Stimulated activated CD8-positive, alpha-beta memory T cell treated with anti-CD3 and anti-CD28 coated beads, Interleukin-15, amount 100 ng/mL, for 24 hours (primary cell): Measurements from ENCODE around the gene ZNF79.
"Not testable (repeated sequence)": the region's sequence is repeated elsewhere in the genome, so short reads cannot be mapped to it uniquely, and the experiment has no call there.

Experiments used
- DNase-seq: peaks from one replicate; pipeline ENCODE4 v3.0.0-alpha.2; 2020; ENCODE audit warnings: low read depth

ZNF79 gene

DNA sequence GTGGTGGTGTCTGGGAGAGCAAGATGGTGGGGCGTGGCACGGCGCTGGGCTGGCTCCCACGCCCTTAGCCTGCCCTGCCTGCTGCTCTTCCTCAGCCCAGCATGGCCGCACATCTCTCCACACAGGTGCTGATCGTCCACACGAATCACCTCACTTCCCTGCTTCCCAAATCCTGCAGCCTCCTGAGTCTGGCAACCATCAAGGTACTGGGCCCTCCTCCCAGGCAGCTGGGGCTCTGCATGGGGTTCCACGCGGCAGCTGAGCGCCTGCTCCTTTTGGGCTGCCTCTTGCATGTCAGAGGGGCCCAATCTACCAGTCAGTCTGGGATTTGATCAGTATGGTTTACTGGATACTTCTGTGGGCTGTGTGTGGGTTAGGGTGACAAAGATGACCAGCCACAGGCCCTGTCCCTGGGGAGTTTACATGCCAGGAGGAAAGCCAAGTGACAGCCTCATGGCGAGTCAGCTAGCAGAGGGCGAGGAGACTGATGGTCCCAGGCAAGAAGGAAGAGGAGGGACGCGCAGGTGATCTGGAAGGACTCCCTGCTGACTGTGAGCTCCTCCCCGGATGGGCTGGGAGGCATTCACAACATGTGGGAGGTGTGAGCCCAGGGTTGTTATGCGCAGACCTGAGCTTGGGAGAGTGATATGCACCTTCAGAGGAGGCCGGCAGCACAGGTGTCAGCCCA, 33.2 kb downstream of the ZNF79 start:
- no peak for DNase-seq

DNA sequence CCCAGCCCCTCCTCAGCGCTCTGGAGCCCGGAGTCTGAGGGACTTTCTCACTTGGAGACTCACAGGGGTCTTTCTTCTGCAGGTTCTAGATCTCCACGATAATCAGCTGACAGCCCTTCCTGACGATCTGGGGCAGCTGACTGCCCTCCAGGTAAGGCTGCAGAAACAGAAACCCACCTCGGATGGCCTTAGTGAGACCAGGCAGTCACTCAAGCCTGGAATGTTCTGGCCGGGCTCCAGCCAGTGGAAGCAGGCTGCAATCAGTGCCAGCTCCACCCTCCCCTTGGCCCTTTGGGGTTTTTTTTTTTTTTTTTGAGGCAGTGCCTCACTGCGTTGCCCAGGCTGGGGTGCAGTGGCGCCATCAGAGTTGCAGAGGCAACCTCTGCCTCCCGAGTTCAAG, 34.7 kb downstream of the ZNF79 start:
- DNase-seq: no peak

DNA sequence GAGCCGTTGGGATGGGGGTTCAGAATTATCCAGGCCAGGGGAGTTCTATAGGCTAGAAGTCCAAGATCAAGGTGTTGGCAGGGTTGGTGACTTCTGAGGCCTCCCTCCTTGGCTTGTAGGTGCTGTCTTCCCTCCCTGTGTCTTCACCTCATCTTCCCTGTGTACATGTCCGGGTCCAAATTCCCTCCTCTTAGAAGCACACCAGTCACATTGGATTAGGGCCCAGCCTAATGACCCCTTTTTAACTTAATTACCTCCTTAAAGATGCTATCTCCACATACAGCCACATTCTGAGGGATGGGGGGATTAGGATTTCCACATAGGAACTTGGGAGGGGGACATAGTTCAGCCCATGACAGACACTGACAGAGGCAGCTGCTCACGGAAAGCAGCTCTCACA, 39.2 kb downstream of the ZNF79 start:
- DNase-seq: no peak

DNA sequence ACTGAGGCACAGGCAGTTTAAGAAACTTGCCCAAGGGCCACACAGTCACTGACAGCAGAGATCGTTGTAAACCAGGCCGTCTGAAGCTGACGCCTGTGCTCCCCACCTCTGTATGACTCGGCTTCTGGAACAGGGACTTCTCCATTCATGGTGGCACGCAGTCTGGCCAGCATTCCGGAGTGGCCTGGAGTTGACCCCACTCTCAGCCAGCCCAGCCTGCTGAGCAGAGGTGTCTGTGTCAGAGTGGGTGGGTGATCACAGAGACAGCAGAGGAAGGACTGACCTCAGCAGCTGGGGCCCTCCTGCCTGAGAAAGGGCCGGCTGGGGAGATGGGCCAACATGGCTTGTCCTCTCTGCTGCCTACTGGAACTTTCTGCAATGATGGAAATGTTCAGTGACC, 39.7 kb downstream of the ZNF79 start:
- no peak for DNase-seq

DNA sequence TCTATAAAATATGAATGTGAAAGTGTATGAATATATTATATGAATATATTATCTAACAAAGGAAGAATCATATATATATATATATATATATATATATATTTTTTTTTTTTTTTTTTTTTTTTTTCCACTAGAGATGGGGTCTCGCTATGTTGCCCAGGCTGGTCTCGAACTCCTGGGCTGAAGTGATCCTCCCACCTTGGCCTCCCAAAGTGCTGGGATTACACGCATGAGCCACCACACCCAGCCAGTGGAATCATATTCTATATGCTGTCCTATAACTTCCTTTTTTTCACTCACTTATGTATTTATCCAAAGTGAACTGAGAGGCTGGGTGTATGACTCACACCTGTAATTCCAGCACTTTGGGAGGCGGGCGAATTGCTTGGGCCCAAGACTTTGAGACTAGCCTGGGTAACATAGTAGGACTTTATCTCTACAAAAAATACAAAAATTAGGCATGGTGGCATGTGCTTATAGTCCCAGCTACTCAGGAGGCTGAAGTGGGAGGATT, 42.3 kb downstream of the ZNF79 start:
- DNase-seq: not testable (repeated sequence)

DNA sequence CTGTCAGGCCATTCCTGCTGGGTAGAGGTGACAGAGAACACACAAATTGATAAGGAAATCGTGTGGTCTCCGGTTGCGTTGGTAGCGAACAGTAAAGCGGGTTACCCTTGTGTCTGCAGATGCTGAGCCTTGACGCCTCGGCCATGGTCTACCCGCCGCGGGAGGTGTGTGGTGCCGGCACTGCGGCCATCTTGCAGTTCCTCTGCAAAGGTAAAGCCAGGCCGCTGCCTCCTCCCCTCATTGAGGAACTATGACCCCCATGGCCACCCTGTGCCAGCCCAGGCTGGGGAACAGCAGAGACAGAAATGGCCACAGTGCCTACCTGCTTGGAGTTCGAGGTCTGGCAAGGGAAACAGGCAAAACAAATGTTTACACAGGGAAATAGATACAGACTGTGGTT, 43.4 kb downstream of the ZNF79 start:
- DNase-seq: no peak

DNA sequence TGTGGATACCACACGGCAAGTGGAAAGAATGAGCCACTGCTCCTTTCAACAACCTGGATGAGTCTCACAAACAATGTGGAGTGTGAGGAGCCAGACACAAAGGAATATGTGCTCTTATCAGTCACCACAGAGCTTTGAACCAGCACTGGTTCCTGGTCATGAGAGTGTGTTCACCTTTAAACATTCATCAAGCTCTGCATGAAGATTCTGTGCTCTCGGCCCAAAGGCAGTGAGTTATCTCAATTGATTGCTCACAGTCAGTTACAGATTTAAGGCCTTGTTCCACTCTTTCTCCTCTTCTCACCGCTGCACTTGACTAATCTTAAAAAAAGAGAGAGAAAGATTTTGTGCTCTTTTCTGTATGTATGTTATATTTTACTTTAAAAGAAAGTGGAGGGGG, 46.5 kb downstream of the ZNF79 start:
- no peak for DNase-seq

DNA sequence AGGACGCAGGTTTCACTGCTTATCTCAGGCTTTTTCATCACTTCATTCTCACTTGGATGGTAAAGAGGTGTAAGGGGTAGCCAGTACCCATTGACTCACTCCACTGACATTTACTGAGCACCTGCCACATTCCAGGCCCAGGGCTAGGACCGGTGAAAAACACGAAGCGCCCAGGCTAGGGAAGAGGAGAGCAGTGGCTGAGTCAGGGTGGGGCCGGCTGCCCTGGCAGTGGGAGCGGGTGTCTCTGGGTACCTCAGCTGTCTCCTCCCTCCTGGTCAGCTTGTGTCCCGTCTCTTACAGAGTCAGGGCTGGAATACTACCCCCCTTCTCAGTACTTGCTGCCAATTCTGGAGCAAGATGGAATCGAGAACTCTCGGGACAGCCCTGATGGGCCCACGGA, 49.3 kb downstream of the ZNF79 start:
- DNase-seq: no peak

DNA sequence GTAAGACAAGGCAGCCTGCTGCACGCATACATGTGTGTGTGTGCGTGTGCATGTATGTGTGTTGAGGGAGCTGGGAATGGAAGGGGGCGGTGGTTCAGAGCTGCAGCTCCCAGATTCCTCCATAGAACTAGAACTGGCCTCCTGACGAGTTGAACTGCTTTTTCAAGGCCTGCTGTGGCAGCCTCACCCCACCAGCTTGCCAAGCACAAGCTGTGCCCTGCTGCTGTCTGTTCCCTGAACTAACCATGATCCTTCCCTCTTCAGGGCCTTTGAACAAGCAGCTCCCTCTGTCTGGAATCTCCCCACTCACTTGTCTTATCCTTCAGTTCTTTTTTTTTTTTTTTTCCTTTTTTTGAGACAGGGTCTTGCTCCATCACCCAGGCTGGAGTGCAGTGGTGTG, 49.8 kb downstream of the ZNF79 start:
- no peak for DNase-seq

DNA sequence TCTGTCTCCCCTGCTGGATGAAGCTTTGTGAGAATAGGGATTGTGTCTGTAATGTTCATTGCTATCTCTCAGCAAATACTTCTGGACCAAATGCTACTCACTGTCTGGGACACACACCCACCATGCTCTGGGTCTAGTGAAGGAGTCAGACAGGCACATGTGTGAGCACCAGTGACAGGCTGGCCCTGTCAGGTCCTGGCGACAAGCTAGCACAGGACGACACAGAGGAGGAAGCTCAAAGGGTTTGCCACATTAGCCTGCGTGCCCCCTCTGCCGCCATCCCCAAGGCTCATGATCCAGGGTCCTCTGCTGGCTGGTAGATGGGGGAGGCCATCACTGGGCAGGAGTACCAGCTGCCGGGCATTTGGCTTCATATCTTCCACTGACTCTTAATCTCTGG, 50.4 kb downstream of the ZNF79 start:
- DNase-seq: no peak

DNA sequence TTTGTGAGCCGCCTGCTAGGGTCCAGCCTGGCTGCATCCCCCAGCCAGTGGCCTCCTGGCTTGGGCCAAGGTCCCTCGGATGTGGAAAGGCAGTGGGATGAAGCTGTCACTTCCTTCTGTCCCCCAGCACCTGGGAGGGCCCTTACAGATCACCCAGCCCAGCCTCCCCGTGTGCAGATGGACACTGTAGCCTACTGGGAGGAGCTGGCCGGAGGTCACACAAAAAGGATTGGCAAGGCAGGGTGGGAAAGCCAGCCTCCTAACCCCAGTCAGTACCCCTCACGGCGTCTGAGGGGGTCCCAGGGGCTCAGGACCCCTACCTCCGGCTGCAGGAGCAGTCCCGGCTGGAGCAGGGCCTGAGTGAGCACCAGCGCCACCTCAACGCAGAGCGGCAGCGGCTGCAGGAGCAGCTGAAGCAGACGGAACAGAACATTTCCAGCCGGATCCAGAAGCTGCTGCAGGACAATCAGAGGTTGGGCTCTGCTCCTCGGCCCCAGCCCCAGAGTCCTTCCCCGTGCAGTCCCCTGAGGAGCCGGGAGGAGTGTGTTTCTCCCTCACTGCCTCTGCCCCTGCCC, 55.4 kb downstream of the ZNF79 start:
- no peak for DNase-seq

DNA sequence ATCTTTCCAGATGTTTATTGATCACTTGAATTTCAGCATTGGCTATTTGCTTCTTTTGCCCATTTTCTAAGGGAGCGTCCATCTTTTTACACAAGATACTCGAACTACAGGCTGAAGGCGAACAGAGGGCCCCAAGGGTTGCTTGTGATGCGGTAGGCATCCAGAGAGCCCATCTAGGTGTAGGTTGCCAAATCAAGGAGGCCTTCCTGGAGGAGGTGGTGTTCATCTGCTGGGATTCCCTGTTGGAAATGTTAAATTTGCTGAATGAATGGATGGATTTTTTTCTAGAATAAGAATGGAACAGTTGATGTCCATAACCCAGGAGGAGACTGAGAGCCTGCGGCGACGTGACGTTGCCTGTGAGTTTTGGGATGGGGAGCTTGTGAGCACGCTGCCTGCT, 58.5 kb downstream of the ZNF79 start:
- DNase-seq: no peak

DNA sequence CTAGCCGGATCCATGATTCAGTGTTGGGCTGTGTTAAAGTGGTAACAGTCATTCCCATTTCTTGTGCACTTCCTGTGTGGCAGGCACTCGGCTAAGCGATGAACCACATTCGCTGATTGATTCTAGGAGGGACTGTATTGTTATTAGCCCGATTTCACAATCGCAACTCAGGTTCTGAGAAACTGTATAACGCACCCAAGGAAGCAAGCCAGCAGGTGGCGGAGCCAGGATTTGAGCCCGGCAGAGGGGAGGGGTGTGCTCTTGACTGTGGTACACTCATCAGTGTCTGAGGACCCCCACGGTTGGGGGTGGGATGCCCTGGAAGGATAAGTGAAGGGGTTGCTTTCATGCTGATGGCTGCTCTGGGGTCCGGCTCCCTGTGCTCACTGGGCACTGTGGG, 61.8 kb downstream of the ZNF79 start:
- DNase-seq: no peak

DNA sequence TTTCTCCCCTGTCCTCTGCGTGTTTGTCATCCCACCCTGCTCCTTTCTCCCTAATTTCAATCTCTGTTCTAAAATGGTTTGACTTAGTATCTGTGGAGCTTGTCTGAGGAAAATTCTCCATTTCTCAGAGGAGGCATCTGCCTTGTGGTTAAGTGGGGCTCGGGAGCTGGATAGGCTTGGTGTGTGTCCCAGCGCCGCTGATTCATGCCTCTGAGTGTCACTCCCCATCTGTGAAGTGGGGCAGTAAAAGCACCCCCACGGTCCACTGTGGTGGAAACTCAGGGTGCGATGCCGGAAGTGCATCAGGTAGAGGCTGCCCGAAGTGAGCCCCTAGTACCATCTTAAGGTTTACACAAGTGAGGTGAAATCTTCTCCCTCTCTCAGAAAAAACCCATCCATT, 64.8 kb downstream of the ZNF79 start:
- DNase-seq: no peak

DNA sequence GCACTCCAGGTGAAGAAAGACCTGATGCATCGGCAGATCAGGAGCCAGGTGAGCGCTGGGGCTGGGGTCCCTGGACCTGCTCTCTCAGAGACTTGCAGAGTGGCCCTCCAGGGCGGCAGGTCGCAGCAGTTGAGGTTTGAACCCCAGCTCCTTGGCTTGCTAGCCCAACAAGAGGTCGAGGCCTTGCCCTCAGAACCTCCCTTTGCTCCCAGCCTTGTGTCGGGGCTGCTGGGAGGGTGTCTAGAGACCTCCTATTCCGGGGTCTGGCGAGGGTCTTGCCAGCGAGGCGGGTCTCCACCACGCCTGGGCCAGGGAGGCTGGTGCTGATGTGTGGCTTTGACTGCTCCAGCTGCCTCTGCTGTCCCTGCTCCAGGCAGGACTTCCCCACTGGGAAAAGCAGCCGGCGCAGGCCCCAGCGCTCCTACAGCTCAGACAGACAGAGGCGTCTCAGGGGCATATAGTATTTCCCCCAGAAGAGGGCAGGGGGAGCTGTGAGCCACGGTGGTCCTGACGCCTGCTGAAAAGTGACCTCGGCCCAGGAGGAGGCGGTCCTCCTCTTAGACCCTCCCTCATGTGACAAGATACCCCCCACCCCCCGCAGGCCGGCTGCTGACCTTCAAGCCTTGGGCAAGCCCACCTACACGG, 65.4 kb downstream of the ZNF79 start:
- DNase-seq: no peak

DNA sequence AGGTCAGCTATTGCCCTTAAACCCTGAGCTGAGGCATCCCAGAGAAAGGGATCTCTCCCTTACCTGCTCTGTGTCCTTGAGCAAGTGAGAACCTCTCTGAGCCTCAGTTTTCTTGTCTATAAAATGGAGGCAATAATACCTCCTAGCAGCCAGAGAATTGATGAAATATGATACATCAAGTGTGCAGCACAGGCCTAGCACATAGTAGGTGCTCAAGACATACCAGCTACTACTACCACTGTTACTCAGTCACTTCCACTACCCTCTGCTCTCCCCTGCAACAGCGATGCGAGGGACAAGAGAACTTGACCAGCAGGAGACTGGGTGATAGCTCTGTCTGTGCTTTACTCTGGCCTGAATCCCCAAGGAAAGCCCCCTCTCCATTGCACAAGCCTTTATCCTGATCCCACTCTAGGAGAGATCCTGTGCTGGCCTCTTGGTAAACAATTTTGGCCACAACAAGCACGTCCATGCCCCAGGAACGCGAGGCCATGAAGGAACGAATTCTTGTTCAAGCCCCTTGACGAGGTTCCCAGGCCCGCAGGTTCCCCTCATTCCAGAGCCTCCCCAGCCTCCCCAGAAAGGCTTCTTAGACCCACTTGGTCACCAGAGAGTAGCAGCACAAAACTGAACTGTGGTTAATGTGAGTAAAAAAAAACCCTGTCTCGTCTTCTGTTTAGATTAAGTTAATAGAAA, 66.5 kb downstream of the ZNF79 start:
- no peak for DNase-seq

DNA sequence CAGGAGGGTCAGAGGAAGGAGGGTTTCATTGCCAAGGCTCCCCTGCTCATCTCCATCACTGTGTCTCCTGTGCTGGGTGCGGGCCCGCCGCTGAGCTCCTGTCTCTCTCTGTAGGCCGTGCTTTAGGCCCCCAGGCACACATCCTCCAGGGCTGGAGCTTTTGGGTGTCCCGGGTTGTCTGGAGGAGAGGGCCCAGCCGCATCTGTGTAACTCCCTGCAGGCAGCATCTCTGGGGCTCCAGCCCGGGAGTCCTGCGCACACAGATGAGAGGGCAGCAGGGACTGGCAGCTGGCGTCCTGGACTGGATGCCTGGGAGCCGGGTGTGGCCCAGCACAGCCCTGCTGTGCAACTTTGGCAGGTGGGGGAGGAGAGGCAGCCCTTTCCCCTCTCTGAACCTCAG, 67.3 kb downstream of the ZNF79 start:
- no peak for DNase-seq

DNA sequence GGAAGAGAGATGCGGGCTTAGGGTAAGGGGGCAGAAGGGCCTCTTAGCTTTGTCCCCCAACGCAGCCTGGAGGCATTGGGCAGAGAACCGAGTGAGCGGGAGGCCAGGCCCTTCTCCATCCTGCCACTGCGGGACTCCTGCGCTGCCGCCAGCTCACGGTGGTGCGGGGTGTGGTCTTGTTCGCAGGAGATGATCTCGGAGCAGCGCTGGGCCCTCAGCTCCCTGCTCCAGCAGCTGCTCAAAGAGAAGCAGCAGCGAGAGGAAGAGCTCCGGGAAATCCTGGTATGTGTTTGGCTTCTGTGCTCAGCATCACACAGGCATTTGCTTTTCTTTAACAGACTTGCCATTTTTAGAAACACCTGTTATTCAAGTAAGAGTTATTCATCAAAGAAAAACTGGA, 68.4 kb downstream of the ZNF79 start:
- no peak for DNase-seq

DNA sequence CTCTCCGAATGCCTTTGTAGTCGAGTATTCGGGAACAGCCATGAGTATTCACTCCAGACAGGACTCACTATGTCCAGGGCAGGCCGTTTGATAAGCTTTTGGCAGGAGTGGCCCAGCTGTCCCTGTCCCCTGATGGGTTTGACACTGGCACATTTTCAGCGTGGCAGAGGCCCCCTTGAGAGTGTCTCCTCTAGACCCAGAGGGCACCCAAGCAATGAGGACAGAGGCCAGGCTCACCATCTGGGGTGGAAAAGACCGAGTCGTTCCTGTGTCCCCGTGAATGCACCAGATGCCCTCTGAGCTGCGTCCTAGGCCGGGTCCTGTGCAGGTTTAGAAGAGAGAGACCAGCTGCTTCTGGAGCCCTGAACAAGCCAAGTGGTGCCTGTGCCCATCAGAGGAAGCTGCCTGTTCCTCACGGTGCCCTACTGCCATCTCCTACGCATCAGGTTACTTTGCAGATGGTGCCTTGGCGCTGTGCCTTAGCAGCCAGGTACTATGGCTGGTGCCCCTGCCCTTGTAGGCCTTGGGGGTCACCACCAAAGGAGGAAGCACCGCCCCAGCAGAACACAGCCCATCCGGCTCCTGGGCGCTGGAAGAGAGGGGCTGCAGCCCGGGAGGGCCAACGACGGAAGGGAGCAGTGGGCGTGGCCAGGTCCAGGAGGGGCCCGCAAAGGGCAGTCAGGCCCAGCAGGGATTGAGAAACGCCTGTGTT, 69.6 kb downstream of the ZNF79 start:
- DNase-seq: no peak

DNA sequence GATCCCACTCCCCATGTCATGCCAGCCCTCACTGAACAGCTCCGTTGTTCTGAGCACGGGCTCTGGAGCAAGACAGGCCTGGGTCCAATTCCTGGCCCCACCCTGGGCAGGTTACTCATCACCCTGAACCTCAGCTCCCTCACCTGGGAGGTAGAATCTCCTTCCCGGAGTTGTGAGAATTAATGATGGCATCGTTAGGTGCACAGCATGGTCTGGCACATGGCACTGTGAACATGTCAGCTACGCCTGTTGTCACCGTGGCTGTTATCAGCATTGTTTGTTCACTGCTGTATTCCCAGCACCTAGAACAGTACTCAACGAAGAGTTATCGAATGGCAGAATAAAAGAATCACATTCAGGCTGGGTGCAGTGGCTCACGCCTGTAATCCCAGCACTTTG, 70.1 kb downstream of the ZNF79 start:
- no peak for DNase-seq
